Spleen (tissue), 11 donors: ENCODE results near the gene HMGA1. TPM values are rescaled to one million over a fixed set of nuclear protein-coding genes. Genes with fewer than 3 reads are reported as not detected.
A peak's percentile ranks its signal among the peaks of the same experiment; 100 is the strongest.
"Not testable (repeated sequence)": the region's sequence is repeated elsewhere in the genome, so short reads cannot be mapped to it uniquely, and the experiment has no call there.

Experiments used
- DNase-seq: peaks from one replicate; pipeline ENCODE4 v3.0.0-alpha.2; 2020
- H3K27ac ChIP-seq, 8 donors: fragments of 200-600 bp; sonication (generic) in 7 of 8; 1 replicate in 4 of 8; 2 replicates in 4 of 8; pipeline versions ENCODE4 v1.5.0 to v1.8.0; 2016 to 2021; ENCODE audit warnings: inconsistent platforms in 4 of 8, mild to moderate bottlenecking in 4 of 8, moderate library complexity in 1 of 8
- H3K27me3 ChIP-seq, 7 donors: fragments of 200-600 bp; sonication (generic) in 6 of 7; replicated peaks in 1 of 7; 1 replicate in 4 of 7; 2 replicates in 3 of 7; pipeline versions ENCODE4 v1.5.0 to v1.8.0; 2016 to 2021; ENCODE audit warnings: inconsistent platforms in 3 of 7, mild to moderate bottlenecking in 1 of 7
- H3K36me3 ChIP-seq, 6 donors: fragments of 200-600 bp; sonication (generic) in 5 of 6; 1 replicate in 4 of 6; 2 replicates in 2 of 6; pipeline versions ENCODE4 v1.5.0 to v1.8.0; 2016 to 2021; ENCODE audit warnings: inconsistent platforms in 2 of 6
- H3K4me1 ChIP-seq, 6 donors: fragments of 200-600 bp; sonication (generic) in 5 of 6; 1 replicate in 3 of 6; 2 replicates in 3 of 6; pipeline versions ENCODE4 v1.5.0 to v1.8.0; 2016 to 2021; ENCODE audit warnings: inconsistent platforms in 3 of 6
- H3K4me3 ChIP-seq, 8 donors: fragments of 200-600 bp; sonication (generic) in 7 of 8; 1 replicate in 4 of 8; 2 replicates in 4 of 8; pipeline versions ENCODE4 v1.5.0 to v1.8.0; 2016 to 2021; ENCODE audit warnings: inconsistent platforms in 4 of 8, mild to moderate bottlenecking in 4 of 8, moderate library complexity in 2 of 8
- H3K9me3 ChIP-seq, 8 donors: fragments of 200-600 bp; sonication (generic) in 7 of 8; 1 replicate in 4 of 8; 2 replicates in 4 of 8; pipeline versions ENCODE4 v1.5.0 to v1.8.0; 2016 to 2021; ENCODE audit warnings: inconsistent platforms in 4 of 8
- CTCF ChIP-seq, 11 experiments: fragments of 200-600 bp in 7 of 11; fragments of 450-650 bp in 4 of 11; sonication (generic) in 4 of 11; IDR thresholded peaks in 8 of 11; conservative IDR thresholded peaks in 3 of 11; 1 replicate in 7 of 11; 2 replicates in 4 of 11; pipeline versions ENCODE4 v1.4.0 to v1.8.0; 2016 to 2021; ENCODE audit warnings: antibody characterized with exemption in 11 of 11, inconsistent platforms in 4 of 11, mild to moderate bottlenecking in 1 of 11
- POLR2A ChIP-seq, 3 donors: fragments of 450-650 bp; IDR thresholded peaks; one replicate each; pipeline ENCODE4 v1.5.1; 2017; ENCODE audit warnings: antibody characterized with exemption in 3 of 3, mild to moderate bottlenecking in 1 of 3
- POLR2AphosphoS5 ChIP-seq, 3 donors: sonication (generic); formaldehyde crosslinking; IDR thresholded peaks; one replicate each; pipeline ENCODE4 v1.5.1; 2017; ENCODE audit warnings: antibody characterized with exemption in 3 of 3
- WGBS, 5 donors: extraction: QIAGEN DNeasy Blood & Tissue Kit in 3 of 5; methylation state at CpG; one replicate each; pipeline versions ENCODE4 v1.1.5 to v1.1.7; 2013 to 2018; 5-methylcytosine and 5-hydroxymethylcytosine counted together
- intact Hi-C: fragments of 100-400 bp; cut with DNase I; formaldehyde crosslinking; loops from one replicate; pipeline ENCODE4 v1.15.0; 2023; ENCODE audit warnings: low total_unique reads
- polyA plus RNA-seq, 3 donors: library from polyadenylated mRNA; stranded (reverse); fragments of 200-250 nt; gene quantifications; one replicate each; pipeline ENCODE4 v1.2.1, GENCODE V29; 2013
- total RNA-seq, 7 donors: library from RNA; depleted of rRNA in 3 of 7; stranded (reverse); fragments of >200 nt in 3 of 7; fragmentation: NEBNext Ultra II Directional in 4 of 7; extraction: Animal tissue kit (Norgen Biotek cat#: 25700) in 4 of 7; gene quantifications; one replicate each; pipeline versions ENCODE4 v1.1.0 to v1.2.1, GENCODE V29; 2016 to 2021
- donor health status: healthy with polysubstance abuse.
- donor health status: DM: no; HTN: no; CAD: no; lungs with moderate emphysema.
- donor health status: DM: no; HTN: no; CAD: no.
- donor health status: Bipolar disorder and iron deficiency.
- donor health status: healthy.
- donor health status: DM: no; HTN: no; CAD: no.
- donor health status: DM: yes; HTN: yes; CAD: no.

The HMGA1 gene
- total and polyA plus RNA-seq, 10 donors, result 49.9 to 129 (median 79.6) TPM

- WGBS, 5 donors, result 46 to 58% (median 52%) methylated on average over 5 of the region's 5 CpGs
- H3K4me3 ChIP-seq, result no peak overlapping the region
- peaks cover 0 to 76% (median 25%) of the 10 kb centered on the region in 6 donors for H3K36me3 ChIP-seq
- peaks cover 23 to 84% (median 57%) of the 10 kb centered on the region in 6 donors for H3K4me1 ChIP-seq
- intact Hi-C loops, result no loop called here
- H3K9me3 ChIP-seq, result no peaks in the 10 kb centered on the region
- DNase-seq, result no peak
- TF ChIP-seq CTCF (IDR thresholded peaks at IDR 0.05 in 8 of 11, conservative IDR thresholded peaks at IDR 0.05 in 3 of 11) (no peak), POLR2AphosphoS5 (IDR thresholded peaks at IDR 0.05) (no peak), POLR2A (IDR thresholded peaks at IDR 0.05) (no peak)
- no peaks in the 10 kb centered on the region for H3K27me3 ChIP-seq
- peak overlapping the region in 2 of 8 donors; percentile 10 to 63 for H3K27ac ChIP-seq
Observed at GRCh38 chr6:34243131-34243771, 6.6 kb downstream of the HMGA1 start.

- peak; percentile 81 for DNase-seq
Observed at GRCh38 chr6:34243901-34244884, 7.5 kb downstream of the HMGA1 start.

GRCh38 chr6:34245032-34245760, 8.5 kb downstream of the HMGA1 start:
- H3K4me3 ChIP-seq, H3K27me3 ChIP-seq, H3K27ac ChIP-seq, intact Hi-C loops, H3K9me3 ChIP-seq: not testable (repeated sequence)
- peaks cover 21 to 81% (median 53%) of the 10 kb centered on the region in 6 donors for H3K4me1 ChIP-seq
- peak; percentile 66 for DNase-seq
- 75 to 87% (median 82%) methylated on average over 12 to 13 of the region's 13 CpGs for WGBS, 5 donors
- H3K36me3 ChIP-seq, result peaks cover 0 to 73% (median 25%) of the 10 kb centered on the region in 6 donors

More at GRCh38 chr6:34243901-34244884, 7.5 kb downstream of the HMGA1 start:
- intact Hi-C loops, result no loop called here
- H3K27ac ChIP-seq, result peak overlapping the region in 5 of 8 donors; percentile 11 to 63 (median 40)
- peak overlapping the region in 1 of 8 donors; percentile 9 for H3K4me3 ChIP-seq
- no peaks in the 10 kb centered on the region for H3K27me3 ChIP-seq
- peaks cover 16 to 80% (median 50%) of the 10 kb centered on the region in 6 donors for H3K4me1 ChIP-seq
- peaks cover 0 to 76% (median 25%) of the 10 kb centered on the region in 6 donors for H3K36me3 ChIP-seq
- TF ChIP-seq POLR2AphosphoS5 (IDR thresholded peaks at IDR 0.05), result peak in 1 of 3 donors; percentile 58
- TF ChIP-seq POLR2A (IDR thresholded peaks at IDR 0.05), result no peak
- peak in 5 of 11 experiments; percentile 17 to 43 (median 28) for TF ChIP-seq CTCF (IDR thresholded peaks at IDR 0.05 in 8 of 11, conservative IDR thresholded peaks at IDR 0.05 in 3 of 11)
- 26 to 54% (median 39%) methylated on average over 13 to 19 of the region's 19 CpGs for WGBS, 5 donors
- H3K9me3 ChIP-seq, result no peaks in the 10 kb centered on the region

GRCh38 chr6:34245761-34246140, 9.1 kb downstream of the HMGA1 start:
- H3K9me3 ChIP-seq, intact Hi-C loops, H3K27ac ChIP-seq, H3K4me3 ChIP-seq, H3K27me3 ChIP-seq: not testable (repeated sequence)
- WGBS, 5 donors, result 78 to 85% (median 82%) methylated on average over 6 to 7 of the region's 7 CpGs
- Histone ChIP-seq H3K36me3 (peaks cover 0 to 68% (median 23%) of the 10 kb centered on the region in 6 donors), H3K4me1 (peaks cover 23 to 79% (median 55%) of the 10 kb centered on the region in 6 donors)
- peak; percentile 58 for DNase-seq
